ENCODE results near the gene DDX6. TPM values are rescaled to one million over a fixed set of nuclear protein-coding genes. Genes with fewer than 3 reads are reported as not detected.
"Not testable (repeated sequence)": the region's sequence is repeated elsewhere in the genome, so short reads cannot be mapped to it uniquely, and the experiment has no call there.

Gene DDX6
- total RNA-seq, 1 experiment from 2014 or later: 111 TPM

DNA sequence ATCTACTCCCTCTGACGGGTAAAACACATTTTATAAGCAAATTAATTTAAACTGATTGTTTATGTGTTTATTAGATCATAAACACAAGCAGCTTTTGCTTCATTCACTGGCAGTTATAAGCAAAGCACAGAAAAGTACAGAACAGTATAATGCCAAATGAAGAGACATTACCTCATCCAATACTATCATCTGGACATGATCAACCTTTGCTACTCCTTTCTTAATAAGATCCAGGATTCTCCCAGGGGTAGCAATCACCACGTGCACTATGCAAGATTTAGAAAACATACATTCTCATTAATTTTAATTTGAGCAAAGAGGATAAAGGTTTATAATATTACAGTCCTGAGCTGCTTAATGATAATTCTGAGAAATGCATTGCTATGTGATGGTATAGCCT lies 27.9 kb downstream of the DDX6 start:
- intact Hi-C loops (cut with micrococcal nuclease): no loop called here
- Mint-ChIP-seq H3K36me3 (ENCODE audit: insufficient read depth, unreplicated experiment) (peaks cover 96% of the 10 kb centered on the region), H3K4me1 (ENCODE audit: insufficient read depth, unreplicated experiment) (no peaks in the 10 kb centered on the region), H3K9me3 (ENCODE audit: unreplicated experiment) (no peaks in the 10 kb centered on the region), H3K27me3 (ENCODE audit: insufficient read depth, unreplicated experiment) (no peaks in the 10 kb centered on the region), H3K4me3 (ENCODE audit: unreplicated experiment) (no peak overlapping the region), H3K27ac (ENCODE audit: low read depth, unreplicated experiment) (no peak overlapping the region)
- no TSS peak for BruUV-seq (replicated peaks)
- POLR2A ChIA-PET: interaction anchor here (0.6 to 2.4 kb wide), 2 partner anchors 13 to 73 kb away, joined by 3 to 6 read pairs; no protein-coding TSS in a partner anchor
- CTCF ChIA-PET: interaction anchor here (0.9 kb wide), 1 partner anchor 73 kb away, joined by 6 read pairs; no protein-coding TSS in a partner anchor
- TF ChIP-seq, protein P1, sequence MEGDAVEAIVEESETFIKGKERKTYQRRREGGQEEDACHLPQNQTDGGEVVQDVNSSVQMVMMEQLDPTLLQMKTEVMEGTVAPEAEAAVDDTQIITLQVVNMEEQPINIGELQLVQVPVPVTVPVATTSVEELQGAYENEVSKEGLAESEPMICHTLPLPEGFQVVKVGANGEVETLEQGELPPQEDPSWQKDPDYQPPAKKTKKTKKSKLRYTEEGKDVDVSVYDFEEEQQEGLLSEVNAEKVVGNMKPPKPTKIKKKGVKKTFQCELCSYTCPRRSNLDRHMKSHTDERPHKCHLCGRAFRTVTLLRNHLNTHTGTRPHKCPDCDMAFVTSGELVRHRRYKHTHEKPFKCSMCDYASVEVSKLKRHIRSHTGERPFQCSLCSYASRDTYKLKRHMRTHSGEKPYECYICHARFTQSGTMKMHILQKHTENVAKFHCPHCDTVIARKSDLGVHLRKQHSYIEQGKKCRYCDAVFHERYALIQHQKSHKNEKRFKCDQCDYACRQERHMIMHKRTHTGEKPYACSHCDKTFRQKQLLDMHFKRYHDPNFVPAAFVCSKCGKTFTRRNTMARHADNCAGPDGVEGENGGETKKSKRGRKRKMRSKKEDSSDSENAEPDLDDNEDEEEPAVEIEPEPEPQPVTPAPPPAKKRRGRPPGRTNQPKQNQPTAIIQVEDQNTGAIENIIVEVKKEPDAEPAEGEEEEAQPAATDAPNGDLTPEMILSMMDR (IDR thresholded peaks at IDR 0.05; ENCODE audit: unreplicated experiment): no peak
- no peak for DNase-seq (ENCODE audit: unreplicated experiment)

DNA sequence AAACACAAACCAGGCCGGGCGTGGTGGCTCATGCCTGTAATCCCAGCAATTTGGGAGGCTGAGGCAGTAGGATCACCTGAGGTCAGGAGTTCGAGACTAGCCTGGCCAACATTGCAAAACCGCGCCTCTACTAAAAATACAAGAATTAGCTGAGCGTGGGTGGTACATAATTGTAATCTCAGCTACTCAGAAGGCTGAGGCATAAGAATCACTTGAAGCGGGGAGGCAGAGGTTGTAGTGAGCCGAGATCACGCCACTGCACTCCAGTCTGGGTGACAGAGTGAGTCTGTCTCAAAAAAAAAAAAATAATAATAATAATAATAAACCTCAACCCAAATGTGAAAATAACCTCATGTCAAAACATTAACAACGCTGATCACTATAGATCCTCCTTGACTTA lies 29.0 kb downstream of the DDX6 start:
- ChIA-PET CTCF (interaction anchor here (0.6 to 1.2 kb wide), 3 partner anchors 72 to 192 kb away, joined by 3 read pairs; no protein-coding TSS in a partner anchor), POLR2A (interaction anchor here (0.8 to 3.6 kb wide), 3 partner anchors 27 to 166 kb away, joined by 3 to 13 read pairs (median 6); no protein-coding TSS in a partner anchor)
- peaks cover 93% of the 10 kb centered on the region for H3K36me3 Mint-ChIP-seq (ENCODE audit: insufficient read depth, unreplicated experiment)
- H3K27ac Mint-ChIP-seq (ENCODE audit: low read depth, unreplicated experiment); BruUV-seq (replicated peaks); H3K9me3 Mint-ChIP-seq (ENCODE audit: unreplicated experiment); H3K4me1 Mint-ChIP-seq (ENCODE audit: insufficient read depth, unreplicated experiment); H3K27me3 Mint-ChIP-seq (ENCODE audit: insufficient read depth, unreplicated experiment); intact Hi-C loops (cut with micrococcal nuclease); DNase-seq (ENCODE audit: unreplicated experiment); H3K4me3 Mint-ChIP-seq (ENCODE audit: unreplicated experiment): not testable (repeated sequence)

DNA sequence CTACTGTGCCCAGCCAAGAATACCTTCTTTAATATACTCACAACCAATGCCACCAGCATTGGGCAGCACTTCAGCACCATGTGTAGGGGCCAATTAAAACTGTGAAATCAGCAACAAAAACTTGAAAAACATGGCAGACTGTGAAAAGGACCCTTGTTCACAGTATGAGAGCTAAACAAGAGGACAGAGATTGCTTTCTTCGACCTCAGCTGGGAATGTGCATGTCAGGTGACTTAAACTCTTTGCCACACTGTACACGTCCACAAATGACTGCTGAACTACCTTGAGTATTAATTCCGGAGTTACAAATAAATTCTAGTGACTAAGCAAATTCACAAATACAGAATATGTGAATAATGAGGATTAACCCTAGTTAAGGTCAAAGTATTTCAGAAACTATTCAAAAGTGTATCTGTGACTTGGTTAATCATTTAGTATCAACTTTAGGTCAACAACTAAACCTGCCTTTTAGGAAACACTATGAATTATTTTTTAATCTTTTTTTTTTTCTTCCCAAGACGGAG lies 33.0 kb downstream of the DDX6 start:
- DNase-seq (ENCODE audit: unreplicated experiment): no peak
- ChIA-PET POLR2A (interaction anchor here (0.6 to 1.4 kb wide), 3 partner anchors 9 to 32 kb away, joined by 3 to 5 read pairs (median 3); no protein-coding TSS in a partner anchor), CTCF (interaction anchor here (0.6 to 2.3 kb wide), 5 partner anchors 68 to 817 kb away, joined by 3 to 11 read pairs (median 4); no protein-coding TSS in a partner anchor)
- H3K4me3 Mint-ChIP-seq (ENCODE audit: unreplicated experiment): no peak overlapping the region
- TF ChIP-seq, protein P1 (IDR thresholded peaks at IDR 0.05; ENCODE audit: unreplicated experiment): no peak
- no peaks in the 10 kb centered on the region for H3K9me3 Mint-ChIP-seq (ENCODE audit: unreplicated experiment)
- no TSS peak for BruUV-seq (replicated peaks)
- H3K27me3 Mint-ChIP-seq (ENCODE audit: insufficient read depth, unreplicated experiment): no peaks in the 10 kb centered on the region
- intact Hi-C loops (cut with micrococcal nuclease): loop anchor here (2.0 kb wide), 1 partner anchor 67 kb away; no protein-coding TSS in a partner anchor
- H3K27ac Mint-ChIP-seq (ENCODE audit: low read depth, unreplicated experiment): no peak overlapping the region
- no peaks in the 10 kb centered on the region for H3K4me1 Mint-ChIP-seq (ENCODE audit: insufficient read depth, unreplicated experiment)
- H3K36me3 Mint-ChIP-seq (ENCODE audit: insufficient read depth, unreplicated experiment): peaks cover 91% of the 10 kb centered on the region

DNA sequence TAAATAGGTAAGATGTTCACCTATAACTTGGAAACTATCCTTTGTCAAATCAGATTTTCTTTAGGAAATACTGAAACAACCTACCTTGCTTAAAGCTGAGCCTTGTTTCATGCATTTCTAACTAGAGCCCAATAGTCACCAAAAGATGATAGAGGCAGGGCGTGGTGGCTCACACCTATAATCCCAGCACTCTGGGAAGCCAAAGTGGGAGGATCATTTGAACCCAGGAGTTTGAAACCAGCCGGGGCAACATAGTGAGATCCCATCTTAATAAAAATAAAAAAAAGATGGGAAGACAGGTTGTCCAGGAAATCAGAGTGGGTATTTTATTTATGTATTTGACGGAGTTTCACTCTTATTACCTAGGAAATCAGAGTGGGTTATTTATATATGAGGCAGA lies 38.3 kb downstream of the DDX6 start:
- intact Hi-C loops (cut with micrococcal nuclease): no loop called here
- Mint-ChIP-seq H3K9me3 (ENCODE audit: unreplicated experiment) (no peaks in the 10 kb centered on the region), H3K4me3 (ENCODE audit: unreplicated experiment) (no peak overlapping the region), H3K27me3 (ENCODE audit: insufficient read depth, unreplicated experiment) (no peaks in the 10 kb centered on the region), H3K27ac (ENCODE audit: low read depth, unreplicated experiment) (no peak overlapping the region), H3K36me3 (ENCODE audit: insufficient read depth, unreplicated experiment) (peaks cover 92% of the 10 kb centered on the region), H3K4me1 (ENCODE audit: insufficient read depth, unreplicated experiment) (no peaks in the 10 kb centered on the region)
- ChIA-PET POLR2A (interaction anchor here (2.3 kb wide), 1 partner anchor 11 kb away, joined by 4 read pairs; no protein-coding TSS in a partner anchor), CTCF (interaction anchor here (0.8 kb wide), 1 partner anchor 59 kb away, joined by 3 read pairs; no protein-coding TSS in a partner anchor)
- DNase-seq (ENCODE audit: unreplicated experiment): no peak
- TF ChIP-seq, protein P1 (IDR thresholded peaks at IDR 0.05; ENCODE audit: unreplicated experiment): no peak
- no TSS peak for BruUV-seq (replicated peaks)
